Effector memory CD4-positive, alpha-beta T cell (primary cell): Measurements from ENCODE around the gene STAT5A.
"Not testable (repeated sequence)": the region's sequence is repeated elsewhere in the genome, so short reads cannot be mapped to it uniquely, and the experiment has no call there.

Source experiments
- DNase-seq, 3 donors: peaks; one replicate each; pipeline ENCODE4 v3.0.0-alpha.2; 2020
- H3K27ac ChIP-seq: 2 replicates; pipeline ENCODE4 v1.7.0; 2013; ENCODE audit warnings: mild to moderate bottlenecking, low read length, moderate library complexity; ENCODE audit not compliant: insufficient read depth, poor library complexity, severe bottlenecking
- H3K27me3 ChIP-seq: replicated peaks from 2 replicates; pipeline ENCODE4 v1.7.0; 2013; ENCODE audit warnings: mild to moderate bottlenecking, low read length; ENCODE audit not compliant: insufficient read depth, control insufficient read depth, poor library complexity, severe bottlenecking
- H3K36me3 ChIP-seq: 2 replicates; pipeline ENCODE4 v1.7.0; 2013; ENCODE audit warnings: mild to moderate bottlenecking, low read length, moderate library complexity; ENCODE audit not compliant: control insufficient read depth, insufficient read depth
- H3K4me1 ChIP-seq: 2 replicates; pipeline ENCODE4 v1.7.0; 2013; ENCODE audit warnings: low read length, mild to moderate bottlenecking; ENCODE audit not compliant: control insufficient read depth, insufficient read depth, poor library complexity, severe bottlenecking
- H3K4me3 ChIP-seq: 2 replicates; pipeline ENCODE4 v1.7.0; 2013; ENCODE audit warnings: low read length, low read depth, mild to moderate bottlenecking; ENCODE audit not compliant: insufficient read depth, poor library complexity, severe bottlenecking
- H3K9me3 ChIP-seq: 2 replicates; pipeline ENCODE4 v1.7.0; 2013; ENCODE audit warnings: mild to moderate bottlenecking, low read length, moderate library complexity; ENCODE audit not compliant: control insufficient read depth
- total RNA-seq, 3 donors: gene quantifications; one replicate each; lab custom pipeline; 2026; lab: John Stamatoyannopoulos, UW

Gene STAT5A
- total RNA-seq: 178 to 210 (median 192) reads per million in 3 donors

DNA sequence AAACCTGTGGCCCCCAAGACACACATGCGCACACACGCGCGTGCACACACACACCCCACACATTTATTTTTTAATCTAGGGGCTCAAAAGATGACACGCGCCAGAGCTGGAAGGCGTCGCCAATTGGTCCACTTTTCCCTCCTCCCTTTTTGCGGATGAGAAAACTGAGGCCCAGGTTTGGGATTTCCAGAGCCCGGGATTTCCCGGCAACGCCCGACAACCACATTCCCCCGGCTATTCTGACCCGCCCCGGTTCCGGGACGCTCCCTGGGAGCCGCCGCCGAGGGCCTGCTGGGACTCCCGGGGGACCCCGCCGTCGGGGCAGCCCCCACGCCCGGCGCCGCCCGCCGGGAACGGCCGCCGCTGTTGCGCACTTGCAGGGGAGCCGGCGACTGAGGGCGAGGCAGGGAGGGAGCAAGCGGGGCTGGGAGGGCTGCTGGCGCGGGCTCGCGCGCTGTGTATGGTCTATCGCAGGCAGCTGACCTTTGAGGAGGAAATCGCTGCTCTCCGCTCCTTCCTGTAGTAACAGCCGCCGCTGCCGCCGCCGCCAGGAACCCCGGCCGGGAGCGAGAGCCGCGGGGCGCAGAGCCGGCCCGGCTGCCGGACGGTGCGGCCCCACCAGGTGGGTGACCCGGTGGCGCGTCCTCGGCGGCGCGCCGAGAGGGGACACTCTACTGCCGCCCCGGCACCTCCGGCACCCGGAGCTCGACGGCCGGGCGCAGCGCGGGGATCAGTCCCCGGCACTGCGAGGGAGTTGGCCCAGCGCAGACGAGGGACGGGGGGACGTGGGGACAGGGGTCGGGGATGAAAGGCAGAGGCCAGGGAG, at the start of gene STAT5A:
Gene STAT5A (plus strand): TSS at position 522 of the 826 bp plus-strand sequence. CDS start 914 bp downstream, outside the sequence.
- peak; percentile 67 to 73 (median 72) for DNase-seq
- peak within 1 kb of the TSS; percentile 88 for H3K27ac ChIP-seq
- H3K27me3 ChIP-seq: no peaks in the 10 kb centered on the region
- no peaks in the 10 kb centered on the region for H3K9me3 ChIP-seq
- peak within 1 kb of the TSS; percentile 61 for H3K4me3 ChIP-seq
- peaks cover 12% of the 10 kb centered on the region for H3K36me3 ChIP-seq
- H3K4me1 ChIP-seq: peaks cover 30% of the 10 kb centered on the region

DNA sequence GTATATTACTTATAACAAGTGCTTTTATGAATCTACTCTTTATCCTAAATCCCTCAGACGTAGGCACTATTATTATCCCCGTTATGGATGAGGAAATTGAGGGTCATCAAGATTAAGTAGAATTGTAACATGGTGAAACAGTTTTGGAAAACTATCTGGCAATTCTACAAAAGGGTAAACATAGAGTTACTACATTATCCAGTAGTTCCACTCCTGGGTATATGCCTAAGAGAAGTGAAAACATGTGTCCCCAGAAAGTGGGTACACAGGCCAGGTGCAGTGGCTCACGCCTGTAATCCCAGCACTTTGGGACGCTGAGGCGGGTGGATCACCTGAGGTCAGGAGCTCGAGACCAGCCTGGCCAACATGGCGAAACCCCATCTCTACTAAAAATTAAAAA, 48.7 kb upstream of the STAT5A start:
- H3K9me3 ChIP-seq, H3K36me3 ChIP-seq, H3K27ac ChIP-seq, H3K4me3 ChIP-seq, H3K27me3 ChIP-seq, DNase-seq: not testable (repeated sequence)
- H3K4me1 ChIP-seq: peaks cover 13% of the 10 kb centered on the region

DNA sequence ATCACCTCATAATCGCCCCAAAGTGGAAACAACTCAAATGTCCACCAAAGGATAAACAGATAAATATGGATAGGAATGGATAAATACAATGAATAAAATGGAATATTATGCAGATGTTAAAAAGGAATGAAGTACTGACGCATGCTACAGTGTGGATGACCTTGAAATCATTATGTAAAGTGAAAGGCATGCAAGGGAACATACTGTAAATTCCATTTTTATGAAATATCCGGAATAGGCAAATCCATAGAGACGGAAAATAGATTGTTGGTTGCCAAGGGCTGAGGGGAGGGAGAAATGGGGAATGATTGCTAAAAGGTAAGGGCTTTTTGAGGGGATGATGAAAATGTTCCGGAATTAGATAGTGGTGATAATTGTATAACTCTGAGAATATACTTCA, 48.1 kb upstream of the STAT5A start:
- Histone ChIP-seq H3K27me3 (no peaks in the 10 kb centered on the region), H3K4me1 (peaks cover 14% of the 10 kb centered on the region), H3K27ac (no peak overlapping the region), H3K4me3 (no peak overlapping the region), H3K36me3 (no peaks in the 10 kb centered on the region), H3K9me3 (no peaks in the 10 kb centered on the region)
- DNase-seq: no peak

DNA sequence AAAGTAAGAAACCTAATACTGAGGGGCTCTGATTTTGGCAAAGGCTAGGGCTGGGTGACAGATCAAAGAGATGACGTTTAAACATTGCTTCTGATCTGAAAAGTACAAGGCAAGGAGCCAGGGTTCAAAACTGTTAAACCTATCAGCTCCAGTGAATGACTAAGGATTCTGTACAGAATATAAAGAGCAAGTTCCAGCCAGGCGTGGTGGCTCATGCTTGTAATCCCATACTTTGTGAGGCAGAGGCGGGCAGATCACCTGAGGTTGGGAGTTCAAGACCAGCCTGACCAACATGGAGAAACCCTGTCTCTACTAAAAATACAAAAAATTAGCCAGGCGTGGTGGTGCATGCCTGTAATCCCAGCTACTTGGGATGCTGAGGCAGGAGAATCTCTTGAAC, 47.4 kb upstream of the STAT5A start:
- H3K27me3 ChIP-seq, H3K36me3 ChIP-seq, H3K27ac ChIP-seq, H3K9me3 ChIP-seq, DNase-seq, H3K4me3 ChIP-seq: not testable (repeated sequence)
- H3K4me1 ChIP-seq: peaks cover 14% of the 10 kb centered on the region

DNA sequence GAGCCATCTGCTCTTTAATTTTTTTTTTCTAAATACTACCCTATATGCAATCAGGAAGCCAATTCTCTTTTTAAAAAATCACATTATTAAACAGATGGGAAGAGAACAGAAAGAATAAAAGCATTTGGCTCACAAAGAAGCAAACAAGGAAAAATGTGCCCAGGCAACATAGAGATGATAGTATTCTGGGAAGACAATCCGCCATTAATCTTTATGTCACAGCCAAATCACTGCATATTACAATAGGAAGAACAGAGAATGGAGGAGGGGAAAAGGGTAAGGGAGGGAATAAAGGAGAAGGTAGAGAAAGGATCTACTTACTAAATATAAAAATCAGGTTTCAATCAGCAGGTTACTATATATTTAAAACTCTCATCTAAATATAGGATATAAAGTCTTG, 46.4 kb upstream of the STAT5A start:
- Histone ChIP-seq H3K9me3 (no peaks in the 10 kb centered on the region), H3K4me3 (no peak overlapping the region), H3K36me3 (no peaks in the 10 kb centered on the region), H3K4me1 (peaks cover 23% of the 10 kb centered on the region), H3K27me3 (no peaks in the 10 kb centered on the region), H3K27ac (no peak overlapping the region)
- no peak for DNase-seq

DNA sequence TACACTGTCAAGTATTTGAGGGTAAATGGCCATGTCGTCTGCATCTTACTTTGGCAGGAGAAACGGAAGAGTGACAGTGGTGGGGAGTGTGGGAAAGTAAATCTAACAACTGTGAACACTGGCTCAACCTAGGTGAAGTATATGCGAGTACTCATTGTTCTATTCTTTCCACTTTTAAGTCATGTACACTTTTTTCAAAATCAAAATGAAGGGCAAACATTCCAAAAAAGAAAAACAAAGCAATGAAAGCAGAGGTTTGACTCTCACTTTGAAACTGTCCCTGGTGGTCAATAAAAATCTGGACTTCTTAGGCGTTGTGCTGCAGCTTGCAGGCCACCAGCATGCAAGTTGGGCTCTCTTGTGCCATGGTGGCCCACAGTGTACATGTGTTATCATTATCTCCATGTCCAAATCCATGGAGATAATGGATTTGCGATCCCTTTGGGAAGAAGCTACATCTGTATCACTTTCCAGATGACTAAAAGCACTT, 44.8 kb upstream of the STAT5A start:
- H3K36me3 ChIP-seq: no peaks in the 10 kb centered on the region
- no peaks in the 10 kb centered on the region for H3K9me3 ChIP-seq
- DNase-seq: no peak
- peaks cover 38% of the 10 kb centered on the region for H3K4me1 ChIP-seq
- H3K27me3 ChIP-seq: no peaks in the 10 kb centered on the region
- H3K4me3 ChIP-seq: no peak overlapping the region
- H3K27ac ChIP-seq: no peak overlapping the region

DNA sequence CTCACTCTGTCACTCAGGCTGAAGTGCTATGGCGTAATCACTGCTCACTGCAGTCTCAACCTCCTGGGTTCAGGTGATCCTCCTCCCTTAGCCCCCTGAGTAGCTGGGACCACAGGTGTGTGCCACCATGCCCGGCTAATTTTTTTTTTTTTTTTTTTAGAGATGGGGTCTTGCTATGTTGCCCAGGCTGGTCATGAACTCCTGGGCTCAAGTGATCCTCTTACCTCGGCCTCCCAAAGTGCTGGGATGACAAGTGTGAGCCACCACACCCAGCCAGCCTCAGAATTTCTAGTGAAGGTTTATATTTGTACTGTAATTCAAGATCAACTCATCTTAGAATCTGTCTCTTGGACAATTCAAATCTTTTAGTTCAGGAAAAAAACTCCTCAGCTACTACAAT, 44.2 kb upstream of the STAT5A start:
- peaks cover 44% of the 10 kb centered on the region for H3K4me1 ChIP-seq
- H3K4me3 ChIP-seq, H3K36me3 ChIP-seq, H3K27me3 ChIP-seq, H3K27ac ChIP-seq, H3K9me3 ChIP-seq, DNase-seq: not testable (repeated sequence)

DNA sequence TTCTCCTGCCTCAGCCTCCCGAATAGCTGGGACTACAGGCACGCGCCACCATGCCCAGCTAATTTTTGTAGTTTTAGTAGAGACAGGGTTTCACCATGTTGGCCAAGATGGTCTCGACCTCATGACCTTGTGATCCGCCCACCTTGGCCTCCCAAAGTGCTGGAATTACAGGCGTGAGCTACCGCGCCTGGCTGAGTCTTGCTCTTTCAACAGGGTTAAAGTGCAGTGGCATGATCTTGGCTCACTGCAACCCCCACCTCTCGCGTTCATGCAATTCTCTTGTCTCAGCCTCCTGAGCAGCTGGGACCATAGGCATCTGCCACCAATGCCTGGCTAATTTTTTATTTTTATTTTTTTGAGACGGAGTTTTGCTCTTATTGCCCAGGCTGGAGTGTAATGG, 43.1 kb upstream of the STAT5A start:
- not testable (repeated sequence) for H3K4me3 ChIP-seq, H3K27me3 ChIP-seq, DNase-seq, H3K27ac ChIP-seq, H3K9me3 ChIP-seq, H3K36me3 ChIP-seq
- H3K4me1 ChIP-seq: peaks cover 54% of the 10 kb centered on the region

DNA sequence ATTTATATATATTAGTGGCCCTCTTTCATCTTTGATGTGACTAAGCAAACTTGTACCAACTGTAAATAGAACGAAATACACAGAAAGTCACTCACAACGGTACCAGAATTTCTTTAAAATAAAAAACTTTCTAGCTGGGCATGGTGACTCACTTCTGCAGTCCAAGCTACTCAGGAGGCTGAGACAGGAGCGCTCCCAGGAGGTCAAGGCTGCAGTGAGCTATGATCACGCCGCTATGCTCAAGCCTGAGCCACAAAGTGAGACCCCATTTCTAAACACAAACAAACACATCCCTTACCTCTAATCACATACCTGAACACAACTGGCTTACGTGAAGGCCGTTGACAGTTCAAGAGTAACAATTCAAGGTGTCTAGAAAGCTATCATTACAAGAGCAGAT, 41.8 kb upstream of the STAT5A start:
- Histone ChIP-seq H3K27ac (peak overlapping the region; percentile 94), H3K36me3 (no peaks in the 10 kb centered on the region), H3K4me1 (peaks cover 53% of the 10 kb centered on the region), H3K27me3 (no peaks in the 10 kb centered on the region), H3K4me3 (peak overlapping the region; percentile 8), H3K9me3 (no peaks in the 10 kb centered on the region)
- DNase-seq: no peak

DNA sequence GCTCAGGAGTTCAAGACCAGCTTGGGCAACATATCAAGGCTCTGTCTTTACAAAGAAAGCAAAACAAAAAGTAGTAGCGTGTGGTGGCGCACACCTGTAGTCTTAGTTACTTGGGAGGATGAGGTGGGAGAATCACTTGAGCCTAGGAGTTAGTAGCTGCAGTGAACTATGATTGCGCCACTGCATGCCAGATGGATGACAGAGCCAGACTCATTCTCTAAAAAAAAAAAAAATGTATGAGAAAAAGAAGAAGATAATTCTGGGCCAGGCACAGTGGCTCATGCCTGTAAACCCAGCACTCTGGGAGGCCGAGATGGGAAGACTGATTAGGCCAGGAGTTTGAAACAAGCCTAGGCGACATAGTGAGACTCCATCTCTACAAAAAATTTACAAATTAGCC, 40.6 kb upstream of the STAT5A start:
- DNase-seq: no peak
- Histone ChIP-seq H3K36me3 (no peaks in the 10 kb centered on the region), H3K27ac (peak overlapping the region; percentile 94), H3K27me3 (no peaks in the 10 kb centered on the region), H3K4me1 (peaks cover 50% of the 10 kb centered on the region), H3K4me3 (no peak overlapping the region), H3K9me3 (no peaks in the 10 kb centered on the region)
